ENCODE measurements around the gene NDUFAF2.
"Not testable (repeated sequence)": the region's sequence is repeated elsewhere in the genome, so short reads cannot be mapped to it uniquely, and the experiment has no call there.

The NDUFAF2 gene

GRCh38 chr5:60961685-60962084 is 16.7 kb downstream of the NDUFAF2 start:
- TF ChIP-seq ZNF274 (IDR thresholded peaks at IDR 0.05; ENCODE audit: low read depth, low read length): no peak
- H3K4me3 ChIP-seq (ENCODE audit: low read length): no peak overlapping the region

GRCh38 chr5:60972231-60972630 is 27.2 kb downstream of the NDUFAF2 start:
- TF ChIP-seq ZNF274 (IDR thresholded peaks at IDR 0.05; ENCODE audit: low read depth, low read length): no peak
- no peak overlapping the region for H3K4me3 ChIP-seq (ENCODE audit: low read length)

- TF ChIP-seq ZNF274 (IDR thresholded peaks at IDR 0.05; ENCODE audit: low read depth, low read length): no peak
- no peak overlapping the region for H3K4me3 ChIP-seq (ENCODE audit: low read length)
Observed at GRCh38 chr5:60977956-60978737, 33.1 kb downstream of the NDUFAF2 start.

DNA sequence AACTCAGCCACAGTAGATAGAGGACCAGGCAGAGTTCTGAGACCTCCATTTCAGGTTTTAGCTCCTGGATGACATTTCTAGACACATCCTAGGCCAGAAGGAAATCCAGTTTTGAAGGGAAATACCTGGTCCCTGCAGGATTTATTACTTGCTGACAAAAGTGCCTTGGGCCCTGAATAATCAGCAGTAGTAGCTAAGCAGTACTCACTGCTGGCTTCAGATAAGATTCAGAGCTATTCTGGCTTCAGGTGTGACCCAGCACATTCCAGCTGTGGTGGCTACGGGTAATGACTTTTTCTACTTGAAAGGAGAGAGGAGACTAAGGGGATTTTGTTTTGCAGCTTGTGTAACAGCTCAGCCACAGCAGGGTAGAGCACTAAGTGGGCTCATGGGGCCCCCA is 34.0 kb downstream of the NDUFAF2 start:
- no peak for TF ChIP-seq ZNF274 (IDR thresholded peaks at IDR 0.05; ENCODE audit: low read depth, low read length)
- H3K4me3 ChIP-seq (ENCODE audit: low read length): no peak overlapping the region

GRCh38 chr5:60980511-60980910 is 35.5 kb downstream of the NDUFAF2 start:
- H3K4me3 ChIP-seq (ENCODE audit: low read length): no peak overlapping the region
- TF ChIP-seq ZNF274 (IDR thresholded peaks at IDR 0.05; ENCODE audit: low read depth, low read length): no peak

- H3K4me3 ChIP-seq (ENCODE audit: low read length): not testable (repeated sequence)
Observed at GRCh38 chr5:60982127-60982526, 37.1 kb downstream of the NDUFAF2 start.

DNA sequence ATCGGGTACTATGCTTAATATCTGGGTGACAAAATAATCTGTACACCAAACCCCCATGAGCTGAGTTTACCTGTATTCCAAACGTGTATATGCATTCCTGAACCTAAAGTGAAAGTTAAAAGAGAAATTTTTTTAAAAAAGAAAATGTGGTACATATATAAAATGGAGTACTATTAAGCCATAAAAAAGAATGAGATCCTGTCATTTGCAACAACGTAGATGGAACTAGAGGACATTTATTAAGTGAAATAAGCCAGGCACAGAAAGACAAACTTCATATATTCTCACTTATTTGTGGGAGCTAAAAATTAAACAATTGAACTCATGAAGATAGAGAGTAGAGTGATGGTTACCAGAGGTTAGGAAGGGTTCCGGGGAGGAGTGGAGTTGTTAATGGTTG is 44.8 kb downstream of the NDUFAF2 start:
- TF ChIP-seq ZNF274 (IDR thresholded peaks at IDR 0.05; ENCODE audit: low read depth, low read length): no peak
- H3K4me3 ChIP-seq (ENCODE audit: low read length): no peak overlapping the region

DNA sequence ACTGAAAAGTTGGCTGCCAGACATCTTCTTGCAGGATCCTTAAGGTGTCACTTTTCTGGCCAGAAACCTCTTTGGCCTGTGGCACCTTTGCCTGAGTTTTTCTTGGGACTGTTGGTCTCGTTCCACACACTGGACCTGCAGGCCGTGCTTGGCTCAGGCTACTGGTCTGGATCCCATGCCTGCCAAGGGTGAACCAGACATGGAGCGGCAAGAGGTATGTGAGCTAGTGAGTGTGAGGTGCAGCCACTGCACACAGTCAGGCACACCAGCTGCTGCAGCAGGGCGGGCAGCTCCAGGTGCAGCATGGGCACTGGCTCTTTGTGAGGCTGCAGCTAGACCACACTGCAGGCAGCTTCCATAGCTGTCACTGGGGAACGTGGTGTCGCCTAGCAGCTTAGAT is 47.9 kb downstream of the NDUFAF2 start:
- H3K4me3 ChIP-seq (ENCODE audit: low read length): no peak overlapping the region
- TF ChIP-seq ZNF274 (IDR thresholded peaks at IDR 0.05; ENCODE audit: low read depth, low read length): no peak

GRCh38 chr5:60993425-60993824 is 48.4 kb downstream of the NDUFAF2 start:
- no peak overlapping the region for H3K4me3 ChIP-seq (ENCODE audit: low read length)
- no peak for TF ChIP-seq ZNF274 (IDR thresholded peaks at IDR 0.05; ENCODE audit: low read depth, low read length)

DNA sequence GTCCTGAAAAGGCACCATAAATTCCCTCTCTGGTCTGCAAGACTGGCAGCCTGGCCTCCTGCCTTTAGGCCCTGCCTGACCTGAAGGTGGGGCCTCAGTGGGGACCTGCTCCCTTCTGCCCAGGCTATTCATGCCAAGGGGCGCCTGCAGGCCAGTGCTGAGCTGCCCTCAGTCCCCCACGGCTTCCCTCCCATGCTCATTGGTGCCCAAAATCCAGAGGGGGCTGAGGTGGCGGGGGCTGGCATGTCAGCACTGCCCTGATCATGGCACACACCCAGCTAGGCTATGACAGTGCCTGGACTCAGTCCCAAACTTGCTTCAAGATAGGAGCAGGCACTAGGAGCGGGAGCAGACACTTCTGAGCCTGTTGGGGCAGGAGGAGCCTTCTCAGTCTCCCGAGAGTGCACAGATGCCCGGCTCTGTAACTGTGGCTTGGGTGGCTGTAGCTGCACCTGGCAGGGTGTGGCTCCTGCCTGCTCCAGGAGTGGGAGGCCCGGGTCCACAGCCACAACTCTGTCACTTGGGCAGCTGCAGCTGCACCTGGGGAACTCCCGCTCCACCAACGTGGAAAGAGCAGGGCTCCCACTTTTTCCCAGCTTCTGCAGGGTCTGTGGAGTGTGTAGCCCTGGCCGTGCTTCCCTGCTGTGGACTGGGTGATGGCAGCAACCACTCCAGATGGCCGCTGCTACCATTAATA is 49.0 kb downstream of the NDUFAF2 start:
- TF ChIP-seq ZNF274 (IDR thresholded peaks at IDR 0.05; ENCODE audit: low read depth, low read length): no peak
- H3K4me3 ChIP-seq (ENCODE audit: low read length): no peak overlapping the region

DNA sequence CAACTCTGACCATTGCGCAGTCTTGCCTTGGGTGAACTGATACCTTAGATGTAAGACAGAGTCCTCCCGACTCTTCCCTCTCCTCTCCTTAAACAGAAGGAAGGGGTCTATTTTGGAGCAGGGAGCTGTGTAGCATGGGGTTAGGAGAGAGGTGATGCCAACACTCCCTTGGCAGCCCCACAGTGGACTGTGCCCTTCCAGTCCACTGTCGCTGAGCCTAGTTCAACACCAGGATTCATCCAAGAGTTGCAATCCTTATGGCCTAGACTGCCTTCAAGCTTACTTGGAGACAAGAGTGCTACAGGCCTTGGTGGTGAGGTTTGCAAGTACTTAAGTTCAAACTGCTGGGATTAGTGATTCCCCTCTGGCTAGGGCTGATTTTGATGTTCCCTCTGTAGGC is 51.4 kb downstream of the NDUFAF2 start:
- no peak for TF ChIP-seq ZNF274 (IDR thresholded peaks at IDR 0.05; ENCODE audit: low read depth, low read length)
- no peak overlapping the region for H3K4me3 ChIP-seq (ENCODE audit: low read length)

GRCh38 chr5:60997721-60998120 is 52.7 kb downstream of the NDUFAF2 start:
- no peak overlapping the region for H3K4me3 ChIP-seq (ENCODE audit: low read length)
- TF ChIP-seq ZNF274 (IDR thresholded peaks at IDR 0.05; ENCODE audit: low read depth, low read length): no peak

DNA sequence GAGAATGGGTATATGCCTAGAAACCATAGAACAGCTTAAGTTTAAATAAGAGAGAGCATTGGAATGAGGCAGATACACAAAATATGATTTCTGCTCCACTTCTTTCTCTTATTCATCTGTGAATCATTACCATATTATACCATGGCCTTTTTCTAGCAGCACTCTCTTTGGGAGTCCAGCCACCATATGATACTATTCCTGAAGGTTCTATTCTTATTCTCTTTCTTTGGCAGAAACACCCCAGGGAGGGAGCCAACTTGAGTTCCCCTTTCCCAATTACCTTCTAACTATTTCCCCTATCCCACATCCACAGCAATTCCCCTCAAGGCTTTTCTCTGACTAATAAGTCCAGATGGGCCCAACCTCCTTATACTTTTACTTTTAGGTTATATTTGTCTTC is 55.9 kb downstream of the NDUFAF2 start:
- TF ChIP-seq ZNF274 (IDR thresholded peaks at IDR 0.05; ENCODE audit: low read depth, low read length): no peak
- H3K4me3 ChIP-seq (ENCODE audit: low read length): no peak overlapping the region

GRCh38 chr5:61001647-61002046 is 56.6 kb downstream of the NDUFAF2 start:
- TF ChIP-seq ZNF274 (IDR thresholded peaks at IDR 0.05; ENCODE audit: low read depth, low read length): no peak
- H3K4me3 ChIP-seq (ENCODE audit: low read length): no peak overlapping the region

DNA sequence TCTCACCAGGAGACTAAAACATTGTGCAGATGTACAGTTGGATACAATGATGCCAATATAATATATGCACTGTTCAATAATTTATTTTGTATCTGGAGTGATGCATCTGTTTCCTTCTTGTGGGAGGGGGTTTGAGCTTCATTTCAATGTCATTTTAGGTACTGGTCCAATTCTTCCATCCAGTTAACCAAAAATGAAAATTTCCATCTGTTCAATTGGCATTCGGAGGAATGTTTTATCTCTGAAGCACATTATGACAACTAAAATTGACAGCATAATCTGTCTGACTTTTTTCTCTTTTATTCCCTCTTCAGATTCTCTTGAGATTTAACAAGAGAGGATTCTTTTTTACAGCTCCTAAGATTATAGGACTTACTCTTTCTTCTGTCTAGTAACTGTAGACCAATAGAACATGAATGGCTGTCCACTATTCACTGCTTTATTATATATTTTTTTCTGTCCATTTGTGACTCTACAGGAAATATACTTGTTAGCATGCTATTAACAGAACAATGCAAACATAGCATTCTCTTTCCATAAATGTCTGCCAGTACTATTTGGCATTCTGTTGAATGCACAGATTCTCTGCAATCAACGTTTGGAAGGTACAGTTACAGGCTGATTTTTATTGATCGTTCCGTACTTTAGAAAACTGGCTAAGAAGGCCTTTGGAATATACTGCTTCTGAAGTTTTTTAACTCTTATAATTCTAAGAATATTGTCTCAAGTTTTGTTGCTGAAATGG is 57.8 kb downstream of the NDUFAF2 start:
- H3K4me3 ChIP-seq (ENCODE audit: low read length): no peak overlapping the region
- TF ChIP-seq ZNF274 (IDR thresholded peaks at IDR 0.05; ENCODE audit: low read depth, low read length): no peak
